DOHH2 (cell line): ENCODE data around the gene CHRDL2.
"Not testable (repeated sequence)": the region's sequence is repeated elsewhere in the genome, so short reads cannot be mapped to it uniquely, and the experiment has no call there.

Experiments
- H3F3A ChIP-seq: fragments of 200-600 bp; sonication (generic), shearing (Covaris generic); 2 replicates; pipeline ENCODE4 v1.6.0; 2016; ENCODE audit warnings: antibody characterized with exemption, mild to moderate bottlenecking; ENCODE audit not compliant: control insufficient read depth, insufficient read depth
- H3K27ac ChIP-seq: fragments of 200-600 bp; sonication (generic); 2 replicates; pipeline ENCODE4 v1.5.1; 2014; ENCODE audit warnings: low read depth, mild to moderate bottlenecking, low read length, moderate library complexity
- H3K27me3 ChIP-seq: fragments of 200-600 bp; sonication (generic); 2 replicates; pipeline ENCODE4 v1.6.1; 2014; ENCODE audit warnings: mild to moderate bottlenecking, low read length, mixed read lengths; ENCODE audit not compliant: control insufficient read depth
- H3K36me3 ChIP-seq: fragments of 200-600 bp; sonication (generic); 2 replicates; pipeline ENCODE4 v1.6.1; 2014; ENCODE audit warnings: mild to moderate bottlenecking, low read length, moderate library complexity, mixed read lengths; ENCODE audit not compliant: control insufficient read depth
- H3K4me1 ChIP-seq: fragments of 200-600 bp; sonication (generic); 2 replicates; pipeline ENCODE4 v1.6.1; 2014; ENCODE audit warnings: mild to moderate bottlenecking, low read length, mixed read lengths; ENCODE audit not compliant: control insufficient read depth
- H3K4me2 ChIP-seq: fragments of 200-600 bp; sonication (generic); 2 replicates; pipeline ENCODE4 v1.6.0; 2014; ENCODE audit warnings: mild to moderate bottlenecking, low read length, moderate library complexity
- H3K4me3 ChIP-seq: fragments of 200-600 bp; sonication (generic); 2 replicates; pipeline ENCODE4 v1.5.1; 2014; ENCODE audit warnings: mild to moderate bottlenecking, low read length, mixed read lengths
- H3K79me2 ChIP-seq: fragments of 200-600 bp; sonication (generic); 2 replicates; pipeline ENCODE4 v1.6.1; 2014; ENCODE audit warnings: mild to moderate bottlenecking, low read length, mixed read lengths; ENCODE audit not compliant: control insufficient read depth
- H3K9me2 ChIP-seq: fragments of 200-600 bp; sonication (generic); replicated peaks from 2 replicates; pipeline ENCODE4 v1.6.1; 2014; ENCODE audit warnings: mild to moderate bottlenecking, low read length, mixed read lengths; ENCODE audit not compliant: control insufficient read depth
- H3K9me3 ChIP-seq: fragments of 200-600 bp; sonication (generic); 2 replicates; pipeline ENCODE4 v1.6.1; 2014; ENCODE audit warnings: antibody characterized with exemption, low read length, mixed read lengths; ENCODE audit not compliant: control insufficient read depth, insufficient read depth
- H4K20me1 ChIP-seq: fragments of 200-600 bp; sonication (generic); 2 replicates; pipeline ENCODE4 v1.6.0; 2014; ENCODE audit warnings: low read depth, mild to moderate bottlenecking, antibody characterized with exemption, low read length, moderate library complexity; ENCODE audit not compliant: control insufficient read depth, insufficient read depth
- EZH2phosphoT487 ChIP-seq: fragments of 200-600 bp; sonication (generic); IDR thresholded peaks from 2 replicates; pipeline ENCODE4 v1.6.1; 2017; ENCODE audit warnings: borderline replicate concordance, mild to moderate bottlenecking, antibody characterized with exemption, low read length, moderate library complexity, mixed read lengths
- TF ChIP-seq, protein P1 (sequence below): fragments of 200-600 bp; sonication (generic); IDR thresholded peaks from one replicate; pipeline ENCODE4 v1.5.1; 2014; ENCODE audit warnings: antibody characterized with exemption, mild to moderate bottlenecking, low read depth, low read length; ENCODE audit not compliant: poor library complexity, severe bottlenecking

Gene CHRDL2

DNA sequence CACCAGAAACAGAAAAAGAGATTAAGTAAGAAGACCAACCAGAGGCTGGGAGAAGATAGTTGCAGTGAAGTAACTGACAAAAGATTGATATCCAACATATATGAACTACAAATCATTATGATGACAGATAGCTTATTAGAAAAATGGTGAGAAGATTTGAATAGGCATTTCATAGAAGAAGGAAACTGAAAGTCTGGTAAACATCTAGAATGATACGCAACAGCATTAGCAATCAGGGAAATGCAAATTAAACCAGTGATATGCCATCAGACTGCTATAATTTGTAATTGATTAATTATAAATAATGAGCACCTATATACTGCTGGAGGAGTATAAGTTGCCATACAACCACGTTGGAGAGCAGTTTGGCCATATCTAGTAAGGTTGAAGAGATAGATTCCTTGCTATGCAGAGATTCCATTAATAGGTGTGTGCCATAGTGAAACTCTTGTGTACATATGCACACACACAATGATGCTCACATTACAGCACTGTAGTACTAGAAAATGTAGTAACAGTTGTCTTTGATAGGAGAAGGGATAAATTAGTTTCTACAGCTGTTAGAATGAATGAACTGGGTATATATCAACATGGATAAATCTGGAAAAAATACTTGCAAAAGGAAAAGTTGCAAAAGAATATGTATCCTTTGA lies 38.0 kb upstream of the CHRDL2 start:
- Histone ChIP-seq H3K27ac (no peak overlapping the region), H3K36me3 (no peaks in the 10 kb centered on the region), H3K9me3 (no peaks in the 10 kb centered on the region), H4K20me1 (peaks cover 5% of the 10 kb centered on the region), H3K4me1 (peaks cover 10% of the 10 kb centered on the region), H3K4me2 (no peak overlapping the region), H3K9me2 (no peaks in the 10 kb centered on the region), H3K4me3 (no peak overlapping the region), H3F3A (peaks cover 3% of the 10 kb centered on the region; the same call in 1 of the 2 replicates), H3K79me2 (peaks cover 83% of the 10 kb centered on the region), H3K27me3 (no peaks in the 10 kb centered on the region)
- no peak for TF ChIP-seq EZH2phosphoT487
- TF ChIP-seq, protein P1, sequence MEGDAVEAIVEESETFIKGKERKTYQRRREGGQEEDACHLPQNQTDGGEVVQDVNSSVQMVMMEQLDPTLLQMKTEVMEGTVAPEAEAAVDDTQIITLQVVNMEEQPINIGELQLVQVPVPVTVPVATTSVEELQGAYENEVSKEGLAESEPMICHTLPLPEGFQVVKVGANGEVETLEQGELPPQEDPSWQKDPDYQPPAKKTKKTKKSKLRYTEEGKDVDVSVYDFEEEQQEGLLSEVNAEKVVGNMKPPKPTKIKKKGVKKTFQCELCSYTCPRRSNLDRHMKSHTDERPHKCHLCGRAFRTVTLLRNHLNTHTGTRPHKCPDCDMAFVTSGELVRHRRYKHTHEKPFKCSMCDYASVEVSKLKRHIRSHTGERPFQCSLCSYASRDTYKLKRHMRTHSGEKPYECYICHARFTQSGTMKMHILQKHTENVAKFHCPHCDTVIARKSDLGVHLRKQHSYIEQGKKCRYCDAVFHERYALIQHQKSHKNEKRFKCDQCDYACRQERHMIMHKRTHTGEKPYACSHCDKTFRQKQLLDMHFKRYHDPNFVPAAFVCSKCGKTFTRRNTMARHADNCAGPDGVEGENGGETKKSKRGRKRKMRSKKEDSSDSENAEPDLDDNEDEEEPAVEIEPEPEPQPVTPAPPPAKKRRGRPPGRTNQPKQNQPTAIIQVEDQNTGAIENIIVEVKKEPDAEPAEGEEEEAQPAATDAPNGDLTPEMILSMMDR = no peak

GRCh38 chr11:74768172-74768651 lies 37.0 kb upstream of the CHRDL2 start:
- not testable (repeated sequence) for H3K27me3 ChIP-seq, H3K4me3 ChIP-seq, H3F3A ChIP-seq

GRCh38 chr11:74766905-74767304 lies 35.7 kb upstream of the CHRDL2 start:
- no peak overlapping the region for H3K27ac ChIP-seq
- peaks cover 3% of the 10 kb centered on the region; the same call in 1 of the 2 replicates for H3F3A ChIP-seq
- H3K4me3 ChIP-seq = no peak overlapping the region
- H3K4me1 ChIP-seq = peaks cover 10% of the 10 kb centered on the region
- H3K27me3 ChIP-seq = no peaks in the 10 kb centered on the region
- H3K4me2 ChIP-seq = no peak overlapping the region
- no peaks in the 10 kb centered on the region; the same call in 1 of the 2 replicates for H3K36me3 ChIP-seq
- no peaks in the 10 kb centered on the region for H3K9me2 ChIP-seq
- no peaks in the 10 kb centered on the region for H3K9me3 ChIP-seq
- peaks cover 82% of the 10 kb centered on the region for H3K79me2 ChIP-seq
- TF ChIP-seq, protein P1 = no peak
- no peak for TF ChIP-seq EZH2phosphoT487
- peaks cover 5% of the 10 kb centered on the region for H4K20me1 ChIP-seq

More at GRCh38 chr11:74768172-74768651, 37.0 kb upstream of the CHRDL2 start:
- H4K20me1 ChIP-seq, H3K9me3 ChIP-seq, H3K27ac ChIP-seq, H3K4me2 ChIP-seq, H3K9me2 ChIP-seq, H3K4me1 ChIP-seq, H3K36me3 ChIP-seq: not testable (repeated sequence)
- peaks cover 85% of the 10 kb centered on the region for H3K79me2 ChIP-seq

GRCh38 chr11:74756571-74756970 lies 25.3 kb upstream of the CHRDL2 start:
- Histone ChIP-seq H3K4me2 (no peak overlapping the region), H4K20me1 (no peaks in the 10 kb centered on the region), H3K36me3 (peaks cover 7% of the 10 kb centered on the region; the same call in 1 of the 2 replicates), H3K9me2 (no peaks in the 10 kb centered on the region), H3K9me3 (no peaks in the 10 kb centered on the region), H3F3A (no peaks in the 10 kb centered on the region), H3K4me1 (no peaks in the 10 kb centered on the region), H3K4me3 (no peak overlapping the region), H3K27ac (no peak overlapping the region), H3K27me3 (no peaks in the 10 kb centered on the region), H3K79me2 (peaks cover 52% of the 10 kb centered on the region)
- TF ChIP-seq, protein P1 = no peak
- no peak for TF ChIP-seq EZH2phosphoT487
